Measurements from ENCODE around the gene DLG2. TPM values are rescaled to one million over a fixed set of nuclear protein-coding genes. Genes with fewer than 3 reads are reported as not detected.
"Not testable (repeated sequence)": the region's sequence is repeated elsewhere in the genome, so short reads cannot be mapped to it uniquely, and the experiment has no call there.

DLG2 gene
- total RNA-seq, 2 donors from 2014 or later, result 1.9 to 3.2 TPM

GRCh38 chr11:85021058-85021457 lies 606.1 kb downstream of the DLG2 start:
- no peak for DNase-seq
- no peak for ATAC-seq
- intact Hi-C loops (cut with DNase I, micrococcal nuclease), result no loop called here

- ATAC-seq, result peak; percentile 73
- peak in 1 of 2 donors; percentile 36 for DNase-seq
- intact Hi-C loops (cut with DNase I, micrococcal nuclease), result no loop called here
These were observed 633.8 kb downstream of the DLG2 start for GRCh38 chr11:84993386-84993785.

GRCh38 chr11:84990141-84990540 lies 637.0 kb downstream of the DLG2 start:
- intact Hi-C loops (cut with DNase I, micrococcal nuclease), result no loop called here
- ATAC-seq, result no peak
- DNase-seq, result no peak

- ATAC-seq; intact Hi-C loops (cut with DNase I, micrococcal nuclease); DNase-seq: not testable (repeated sequence)
These were observed 639.4 kb downstream of the DLG2 start for GRCh38 chr11:84987686-84988187.

- DNase-seq (no peak), ATAC-seq (no peak)
- intact Hi-C loops (cut with DNase I, micrococcal nuclease), result no loop called here
These were observed 645.8 kb downstream of the DLG2 start for GRCh38 chr11:84981301-84981700.

GRCh38 chr11:84969103-84969502 lies 658.0 kb downstream of the DLG2 start:
- intact Hi-C loops (cut with DNase I, micrococcal nuclease), result no loop called here
- ATAC-seq (no peak), DNase-seq (no peak)

- no peak for DNase-seq
- intact Hi-C loops (cut with DNase I, micrococcal nuclease), result no loop called here
- no peak for ATAC-seq
These were observed 661.7 kb downstream of the DLG2 start for GRCh38 chr11:84965484-84965883.

GRCh38 chr11:84963240-84963639 lies 663.9 kb downstream of the DLG2 start:
- ATAC-seq (no peak), DNase-seq (no peak)
- intact Hi-C loops (cut with DNase I, micrococcal nuclease), result no loop called here

GRCh38 chr11:84962018-84962417 lies 665.1 kb downstream of the DLG2 start:
- intact Hi-C loops (cut with DNase I, micrococcal nuclease), result no loop called here
- ATAC-seq (no peak), DNase-seq (no peak)

- intact Hi-C loops (cut with DNase I, micrococcal nuclease), result no loop called here
- ATAC-seq (no peak), DNase-seq (no peak)
These were observed 668.8 kb downstream of the DLG2 start for GRCh38 chr11:84958295-84958694.

GRCh38 chr11:84950569-84951270 lies 676.4 kb downstream of the DLG2 start:
- no peak for ATAC-seq
- intact Hi-C loops (cut with DNase I, micrococcal nuclease), result no loop called here

GRCh38 chr11:84947970-84948580 lies 679.1 kb downstream of the DLG2 start:
- ATAC-seq, result no peak

More at GRCh38 chr11:84950569-84951270, 676.4 kb downstream of the DLG2 start:
- no peak for DNase-seq

GRCh38 chr11:84947070-84947469 lies 680.1 kb downstream of the DLG2 start:
- no peak for ATAC-seq
- no peak for DNase-seq
- intact Hi-C loops (cut with DNase I, micrococcal nuclease), result no loop called here

More at GRCh38 chr11:84947970-84948580, 679.1 kb downstream of the DLG2 start:
- no peak for DNase-seq
- intact Hi-C loops (cut with DNase I, micrococcal nuclease), result no loop called here

- intact Hi-C loops (cut with DNase I, micrococcal nuclease), result no loop called here
- ATAC-seq (no peak), DNase-seq (no peak)
These were observed 696.3 kb downstream of the DLG2 start for GRCh38 chr11:84930863-84931262.

GRCh38 chr11:84929738-84930137 lies 697.4 kb downstream of the DLG2 start:
- ATAC-seq (no peak), DNase-seq (no peak)
- intact Hi-C loops (cut with DNase I, micrococcal nuclease), result no loop called here

- ATAC-seq (no peak), DNase-seq (no peak)
- intact Hi-C loops (cut with DNase I, micrococcal nuclease), result no loop called here
These were observed 702.9 kb downstream of the DLG2 start for GRCh38 chr11:84924154-84924692.

GRCh38 chr11:84923489-84923888 lies 703.7 kb downstream of the DLG2 start:
- intact Hi-C loops (cut with DNase I, micrococcal nuclease), result no loop called here
- DNase-seq, result no peak

GRCh38 chr11:84922836-84923235 lies 704.3 kb downstream of the DLG2 start:
- ATAC-seq (peak; percentile 26), DNase-seq (no peak)
- intact Hi-C loops (cut with DNase I, micrococcal nuclease), result no loop called here

More at GRCh38 chr11:84923489-84923888, 703.7 kb downstream of the DLG2 start:
- ATAC-seq, result no peak

GRCh38 chr11:84922212-84922805 lies 704.8 kb downstream of the DLG2 start:
- intact Hi-C loops (cut with DNase I, micrococcal nuclease), result no loop called here
- ATAC-seq (no peak), DNase-seq (no peak)

- no peak for ATAC-seq
- intact Hi-C loops (cut with DNase I, micrococcal nuclease), result no loop called here
These were observed 712.6 kb downstream of the DLG2 start for GRCh38 chr11:84914511-84914910.

More at GRCh38 chr11:84914511-84914910, 712.6 kb downstream of the DLG2 start:
- no peak for DNase-seq
